Heart right ventricle (tissue), 16 donors: ENCODE results near the gene SPAG8. TPM values are rescaled to one million over a fixed set of nuclear protein-coding genes. Genes with fewer than 3 reads are reported as not detected.

Source experiments
- ATAC-seq, 8 donors: fragments of 200-7000 bp; cut with Tn5 transposase; one replicate each; pipeline ENCODE4 v1.9.1; 2020; ENCODE audit warnings: mild to moderate bottlenecking in 8 of 8, moderate library complexity in 8 of 8, moderate number of reproducible peaks in 1 of 8
- DNase-seq, 2 donors: peaks; one replicate each; pipeline ENCODE4 v3.0.0-alpha.2; 2020
- H3K27ac ChIP-seq, 10 donors: fragments of 200-600 bp; sonication (generic) in 2 of 10; one replicate each; pipeline versions ENCODE4 v1.5.0 to v1.8.0; 2020 to 2022; ENCODE audit warnings: mild to moderate bottlenecking in 3 of 10
- H3K27me3 ChIP-seq, 7 donors: fragments of 200-600 bp; one replicate each; pipeline ENCODE4 v1.8.0; 2021 to 2022; ENCODE audit warnings: mild to moderate bottlenecking in 2 of 7
- H3K36me3 ChIP-seq, 9 donors: fragments of 200-600 bp; sonication (generic) in 1 of 9; one replicate each; pipeline versions ENCODE4 v1.5.0 to v1.8.0; 2020 to 2022; ENCODE audit warnings: mild to moderate bottlenecking in 2 of 9
- H3K4me1 ChIP-seq, 9 donors: fragments of 200-600 bp; sonication (generic) in 1 of 9; one replicate each; pipeline versions ENCODE4 v1.5.0 to v1.8.0; 2020 to 2022; ENCODE audit warnings: mild to moderate bottlenecking in 4 of 9
- H3K4me3 ChIP-seq, 10 donors: fragments of 200-600 bp; sonication (generic) in 2 of 10; one replicate each; pipeline versions ENCODE4 v1.5.0 to v1.8.0; 2020 to 2022; ENCODE audit warnings: mild to moderate bottlenecking in 7 of 10, moderate library complexity in 2 of 10
- H3K9me3 ChIP-seq, 11 donors: fragments of 200-600 bp in 10 of 11; sonication (generic) in 2 of 11; one replicate each; pipeline versions ENCODE4 v1.5.0 to v1.8.0; 2013 to 2022; ENCODE audit warnings: mild to moderate bottlenecking in 2 of 11, control low read depth in 1 of 11, moderate library complexity in 1 of 11
- WGBS, 2 donors: extraction: QIAGEN DNeasy Blood & Tissue Kit; methylation state at CpG; one replicate each; pipeline ENCODE4 v1.1.7; 2013; ENCODE audit warnings: inconsistent platforms in 1 of 2; 5-methylcytosine and 5-hydroxymethylcytosine counted together
- intact Hi-C, 10 donors: fragments of 100-400 bp; cut with DNase I; formaldehyde crosslinking; loops; one replicate each; pipeline versions ENCODE4 v1.11.1 to v1.14.2; 2022
- polyA plus RNA-seq, 2 donors: library from polyadenylated mRNA; stranded (reverse); fragments of 200-250 nt; gene quantifications; one replicate each; pipeline ENCODE4 v1.2.3, GENCODE V29; 2013
- total RNA-seq, 10 donors: library from RNA; stranded (reverse); fragmentation: NEBNext Ultra II Directional in 3 of 10; extraction: Animal tissue kit (Norgen Biotek cat#: 25700) in 3 of 10; gene quantifications; one replicate each; pipeline versions ENCODE4 v1.2.1 to v1.2.4, GENCODE V29; 2021 to 2023
- TF ChIP-seq, protein P1 (sequence below), 9 donors: fragments of 200-600 bp; sonication (generic) in 2 of 9; IDR thresholded peaks; one replicate each; pipeline versions ENCODE4 v1.5.0 to v1.8.0; 2021 to 2022; ENCODE audit warnings: antibody characterized with exemption in 9 of 9, mild to moderate bottlenecking in 5 of 9, moderate library complexity in 1 of 9
- donor health status: Arrhythmogenic right ventricular cardiomyopathy.
- donor health status: ischemic (EF 13 %, LVEDD 7.1; RV severe dilation, severe dysfunction).
- donor health status: healthy with polysubstance abuse.
- donor health status: DM: no; HTN: yes; CAD: no.
- donor health status: DM: no; HTN: no; CAD: no.
- donor health status: ischemic (EF 25% LVEDD 6.9; RV normal size, moderate dysfunction).
- donor health status: ischemic (EF 25% LVEDD 5.7; RV mildly dilated, moderate dysfunction).
- donor health status: healthy.
- donor health status: DM: yes; HTN: yes; CAD: no.
- donor health status: Ischemic cardiomyopathy.
- donor health status: ischemic (EF 35%, LVEDD 5.7; RV mildly dilated, moderate dysfunction).
- donor health status: nonischemic (EF 11% LVEDD 7.7; RV severe dilation, severe dysfunction).
- donor health status: DM: yes; HTN: yes; CAD: no.
- donor health status: PGD.
- donor health status: ischemic (EF 29% LVEDD 5.4; RV normal size, mild dysfunction).
- donor health status: nonischemic (EF 23%, LVEDD 6.1; RV moderate dilation, normal function).

Gene SPAG8
- total and polyA plus RNA-seq, 12 donors: 0.84 to 6.0 (median 2.9) TPM

GRCh38 chr9:35763181-35763580 lies 48.9 kb downstream of the SPAG8 start:
- intact Hi-C loops: no loop called here
- DNase-seq (no peak), ATAC-seq (no peak)

GRCh38 chr9:35760651-35761050 lies 51.4 kb downstream of the SPAG8 start:
- Histone ChIP-seq H3K4me1 (peaks cover 0 to 49% (median 29%) of the 10 kb centered on the region in 9 donors), H3K9me3 (no peaks in the 10 kb centered on the region), H3K4me3 (no peak overlapping the region), H3K27me3 (no peaks in the 10 kb centered on the region), H3K27ac (no peak overlapping the region), H3K36me3 (peaks cover 0 to 1% (median 0%) of the 10 kb centered on the region in 9 donors)
- TF ChIP-seq, protein P1, sequence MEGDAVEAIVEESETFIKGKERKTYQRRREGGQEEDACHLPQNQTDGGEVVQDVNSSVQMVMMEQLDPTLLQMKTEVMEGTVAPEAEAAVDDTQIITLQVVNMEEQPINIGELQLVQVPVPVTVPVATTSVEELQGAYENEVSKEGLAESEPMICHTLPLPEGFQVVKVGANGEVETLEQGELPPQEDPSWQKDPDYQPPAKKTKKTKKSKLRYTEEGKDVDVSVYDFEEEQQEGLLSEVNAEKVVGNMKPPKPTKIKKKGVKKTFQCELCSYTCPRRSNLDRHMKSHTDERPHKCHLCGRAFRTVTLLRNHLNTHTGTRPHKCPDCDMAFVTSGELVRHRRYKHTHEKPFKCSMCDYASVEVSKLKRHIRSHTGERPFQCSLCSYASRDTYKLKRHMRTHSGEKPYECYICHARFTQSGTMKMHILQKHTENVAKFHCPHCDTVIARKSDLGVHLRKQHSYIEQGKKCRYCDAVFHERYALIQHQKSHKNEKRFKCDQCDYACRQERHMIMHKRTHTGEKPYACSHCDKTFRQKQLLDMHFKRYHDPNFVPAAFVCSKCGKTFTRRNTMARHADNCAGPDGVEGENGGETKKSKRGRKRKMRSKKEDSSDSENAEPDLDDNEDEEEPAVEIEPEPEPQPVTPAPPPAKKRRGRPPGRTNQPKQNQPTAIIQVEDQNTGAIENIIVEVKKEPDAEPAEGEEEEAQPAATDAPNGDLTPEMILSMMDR (IDR thresholded peaks at IDR 0.05): no peak
- intact Hi-C loops: no loop called here
- DNase-seq: peak in 1 of 2 donors; percentile 24
- ATAC-seq: no peak
- WGBS, 2 donors: 73 to 79% methylated on average over 2 of the region's 2 CpGs

More at GRCh38 chr9:35763181-35763580, 48.9 kb downstream of the SPAG8 start:
- Histone ChIP-seq H3K27me3 (no peaks in the 10 kb centered on the region), H3K36me3 (no peaks in the 10 kb centered on the region), H3K27ac (no peak overlapping the region), H3K4me1 (peaks cover 0 to 25% (median 9%) of the 10 kb centered on the region in 9 donors), H3K4me3 (no peak overlapping the region), H3K9me3 (no peaks in the 10 kb centered on the region)
- WGBS, 2 donors: 90 to 95% methylated on average over 2 of the region's 2 CpGs
- TF ChIP-seq, protein P1 (IDR thresholded peaks at IDR 0.05): no peak

GRCh38 chr9:35759795-35760194 lies 52.3 kb downstream of the SPAG8 start:
- intact Hi-C loops: loop anchor here in 2 of 10 donors (5.0 to 10.0 kb wide), 2 partner anchors 53 to 115 kb away; partner anchors contain the start of gene SPAG8 (in 1 of the 2)

More at GRCh38 chr9:35759795-35760194, 52.3 kb downstream of the SPAG8 start:
- Histone ChIP-seq H3K9me3 (no peaks in the 10 kb centered on the region), H3K27me3 (no peaks in the 10 kb centered on the region), H3K4me3 (no peak overlapping the region), H3K36me3 (peaks cover 0 to 9% (median 2%) of the 10 kb centered on the region in 9 donors), H3K4me1 (peaks cover 0 to 49% (median 29%) of the 10 kb centered on the region in 9 donors), H3K27ac (no peak overlapping the region)
- DNase-seq: no peak
- TF ChIP-seq, protein P1 (IDR thresholded peaks at IDR 0.05): no peak
- no peak for ATAC-seq
- WGBS, 2 donors: 96% methylated on average over 4 of the region's 4 CpGs

Other genes starting within 250 kb of the SPAG8 start
- gene TESK1, start 207.0 kb downstream of the SPAG8 start, total RNA-seq: 10 to 100 TPM; 18.0 to 33.1 (median 22.7) TPM
- 10 to 100 TPM; 36.4 to 38.8 TPM for gene TESK1, start 207.0 kb downstream of the SPAG8 start, polyA plus RNA-seq
- 1 to 10 TPM in 4 of 10 donors, under 1 TPM in 5, not detected in 1; 0.51 to 6.8 (median 0.54) TPM for gene CD72, start 193.8 kb downstream of the SPAG8 start, total RNA-seq
- gene CD72, start 193.8 kb downstream of the SPAG8 start, polyA plus RNA-seq: under 1 TPM; 0.43 to 0.73 TPM
- 1 to 10 TPM in 1 of 10 donors, under 1 TPM in 5, not detected in 4; 0.19 to 3.6 (median 0.33) TPM for gene SIT1, start 161.3 kb downstream of the SPAG8 start, total RNA-seq
- gene SIT1, start 161.3 kb downstream of the SPAG8 start, polyA plus RNA-seq: under 1 TPM in 1 of 2 donors, not detected in 1; 0.25 TPM
- over 10,000 TPM in 3 of 10 donors, 1,000 to 10,000 TPM in 7; 3,879 to 14,997 (median 5,788) TPM for gene RMRP, start 154.2 kb downstream of the SPAG8 start, total RNA-seq
- gene RMRP, start 154.2 kb downstream of the SPAG8 start, polyA plus RNA-seq: 100 to 1,000 TPM in 1 of 2 donors, 10 to 100 TPM in 1; 14.9 to 476 TPM
- 10 to 100 TPM; 37.9 to 54.0 (median 43.9) TPM for gene CCDC107, start 154.0 kb downstream of the SPAG8 start, total RNA-seq
- 100 to 1,000 TPM in 1 of 2 donors, 10 to 100 TPM in 1; 95.3 to 210 TPM for gene CCDC107, start 154.0 kb downstream of the SPAG8 start, polyA plus RNA-seq
- gene ARHGEF39, start 147.1 kb downstream of the SPAG8 start, total RNA-seq: under 1 TPM in 8 of 10 donors, not detected in 2; 0.09 to 0.85 (median 0.30) TPM
- gene ARHGEF39, start 147.1 kb downstream of the SPAG8 start, polyA plus RNA-seq: 1 to 10 TPM in 1 of 2 donors, under 1 TPM in 1; 0.35 to 1.3 TPM
- gene CA9, start 138.3 kb downstream of the SPAG8 start, total RNA-seq: 10 to 100 TPM in 1 of 10 donors, 1 to 10 TPM in 1, under 1 TPM in 3, not detected in 5; 0.20 to 13.2 (median 0.24) TPM
- gene CA9, start 138.3 kb downstream of the SPAG8 start, polyA plus RNA-seq: 1 to 10 TPM in 1 of 2 donors, not detected in 1; 1.0 TPM
- gene TPM2, start 122.3 kb downstream of the SPAG8 start, total RNA-seq: 100 to 1,000 TPM; 548 to 922 (median 784) TPM
- 1,000 to 10,000 TPM in 1 of 2 donors, 100 to 1,000 TPM in 1; 597 to 1,940 TPM for gene TPM2, start 122.3 kb downstream of the SPAG8 start, polyA plus RNA-seq
- gene TLN1, start 80.1 kb downstream of the SPAG8 start, total RNA-seq: 100 to 1,000 TPM; 206 to 323 (median 238) TPM
- 100 to 1,000 TPM in 1 of 2 donors, 10 to 100 TPM in 1; 99.6 to 247 TPM for gene TLN1, start 80.1 kb downstream of the SPAG8 start, polyA plus RNA-seq
- 10 to 100 TPM; 16.2 to 29.5 (median 20.2) TPM for gene CREB3, start 79.6 kb downstream of the SPAG8 start, total RNA-seq
- gene CREB3, start 79.6 kb downstream of the SPAG8 start, polyA plus RNA-seq: 10 to 100 TPM; 24.4 to 39.1 TPM
- 100 to 1,000 TPM in 1 of 10 donors, 10 to 100 TPM in 9; 47.4 to 101 (median 74.7) TPM for gene GBA2, start 63.0 kb downstream of the SPAG8 start, total RNA-seq
- 100 to 1,000 TPM in 1 of 2 donors, 10 to 100 TPM in 1; 81.9 to 102 TPM for gene GBA2, start 63.0 kb downstream of the SPAG8 start, polyA plus RNA-seq
- 10 to 100 TPM; 31.1 to 39.4 (median 34.0) TPM for gene RGP1, start 63.0 kb downstream of the SPAG8 start, total RNA-seq
- 1 to 10 TPM; 8.2 to 9.3 TPM for gene RGP1, start 63.0 kb downstream of the SPAG8 start, polyA plus RNA-seq
- gene MSMP, start 58.0 kb downstream of the SPAG8 start, total RNA-seq: under 1 TPM in 1 of 10 donors, not detected in 9; 0.60 TPM
- under 1 TPM in 1 of 2 donors, not detected in 1; 0.19 TPM for gene MSMP, start 58.0 kb downstream of the SPAG8 start, polyA plus RNA-seq
- 10 to 100 TPM; 18.9 to 26.4 (median 20.8) TPM for gene NPR2, start 20.7 kb downstream of the SPAG8 start, total RNA-seq
- gene NPR2, start 20.7 kb downstream of the SPAG8 start, polyA plus RNA-seq: 10 to 100 TPM; 13.5 to 25.5 TPM
- 10 to 100 TPM; 56.8 to 83.1 (median 76.7) TPM for gene HINT2, start 2.8 kb upstream of the SPAG8 start, total RNA-seq
- 100 to 1,000 TPM in 1 of 2 donors, 10 to 100 TPM in 1; 69.9 to 120 TPM for gene HINT2, start 2.8 kb upstream of the SPAG8 start, polyA plus RNA-seq
- not detected for gene FAM221B, start 16.5 kb upstream of the SPAG8 start, total RNA-seq
- gene FAM221B, start 16.5 kb upstream of the SPAG8 start, polyA plus RNA-seq: not detected
- gene TMEM8B, start 17.0 kb upstream of the SPAG8 start, total RNA-seq: 10 to 100 TPM; 13.6 to 22.9 (median 20.5) TPM
- 1 to 10 TPM; 6.7 to 8.0 TPM for gene TMEM8B, start 17.0 kb upstream of the SPAG8 start, polyA plus RNA-seq
- not detected for gene OR13J1, start 58.1 kb upstream of the SPAG8 start, total RNA-seq
- gene OR13J1, start 58.1 kb upstream of the SPAG8 start, polyA plus RNA-seq: not detected
- 1 to 10 TPM; 1.5 to 6.1 (median 2.2) TPM for gene HRCT1, start 93.9 kb upstream of the SPAG8 start, total RNA-seq
- gene HRCT1, start 93.9 kb upstream of the SPAG8 start, polyA plus RNA-seq: 10 to 100 TPM in 1 of 2 donors, 1 to 10 TPM in 1; 7.2 to 13.9 TPM
- 10 to 100 TPM in 2 of 10 donors, 1 to 10 TPM in 8; 2.8 to 14.4 (median 5.0) TPM for gene SPAAR, start 97.2 kb upstream of the SPAG8 start, total RNA-seq
- 10 to 100 TPM in 1 of 2 donors, 1 to 10 TPM in 1; 7.4 to 20.8 TPM for gene SPAAR, start 97.2 kb upstream of the SPAG8 start, polyA plus RNA-seq
- gene OR2S2, start 145.9 kb upstream of the SPAG8 start, total RNA-seq: not detected
- gene OR2S2, start 145.9 kb upstream of the SPAG8 start, polyA plus RNA-seq: not detected
- 1 to 10 TPM; 4.1 to 5.8 (median 5.2) TPM for gene RECK, start 224.7 kb upstream of the SPAG8 start, total RNA-seq
- gene RECK, start 224.7 kb upstream of the SPAG8 start, polyA plus RNA-seq: 1 to 10 TPM; 2.9 to 4.5 TPM